Measurements from ENCODE around the gene KIT.

The KIT gene

DNA sequence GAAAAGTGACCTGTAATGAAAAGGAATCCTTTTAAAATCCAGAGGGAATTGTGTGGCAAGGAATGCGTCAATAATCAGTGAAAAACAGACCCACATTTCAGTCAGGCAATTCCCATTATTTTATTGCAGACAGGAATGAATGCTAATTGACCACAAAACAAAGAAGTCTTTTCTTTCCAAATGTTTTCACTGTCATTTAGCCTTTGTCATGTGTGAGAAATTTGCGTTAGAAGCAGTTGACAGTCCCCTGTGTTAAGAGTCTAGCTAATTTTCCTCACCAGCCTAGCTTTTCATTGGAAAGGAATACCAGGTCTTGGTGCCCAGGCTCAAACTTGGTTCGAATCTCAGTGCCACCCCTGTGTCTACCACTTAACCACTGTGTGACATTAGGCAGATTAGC, 83.4 kb downstream of the KIT start:
- DNase-seq: no peak
- intact Hi-C loops (cut with DNase I): no loop called here

DNA sequence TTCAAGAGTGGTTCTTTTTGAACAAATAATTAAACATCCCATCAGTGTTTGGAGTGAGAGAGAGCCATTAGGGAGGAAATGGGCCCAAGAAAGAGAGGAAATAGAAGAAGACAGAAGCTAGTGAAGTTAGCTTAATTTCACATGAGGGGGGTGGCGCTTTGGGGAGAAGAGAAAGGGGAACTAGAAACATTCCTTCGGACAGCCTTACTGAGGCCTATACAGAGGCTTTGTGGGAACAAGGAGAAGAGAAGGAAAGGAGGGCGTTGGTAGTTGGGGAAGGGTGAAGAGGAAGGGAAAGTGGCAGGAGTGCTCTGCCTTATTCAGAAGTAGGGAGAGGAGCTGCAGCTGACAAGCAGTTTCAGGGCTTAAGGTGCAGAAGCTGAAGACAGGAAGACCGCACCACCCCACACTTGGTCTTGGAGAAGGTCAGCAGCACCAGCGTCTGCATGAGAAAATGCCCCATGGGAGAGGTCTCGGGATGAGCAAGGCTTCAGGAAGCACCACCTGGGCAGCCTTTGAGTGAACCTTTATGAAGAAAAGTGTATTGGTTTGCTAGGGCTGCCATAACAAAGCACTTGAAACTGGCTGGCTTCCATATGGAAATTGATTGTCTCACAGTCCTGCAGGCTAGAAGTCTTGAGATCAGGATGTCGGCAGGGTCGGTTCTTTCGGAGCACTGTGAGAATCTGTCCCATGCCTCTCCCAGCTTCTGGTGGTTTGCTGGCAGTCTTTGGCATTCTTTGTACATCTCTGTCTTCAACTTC, 85.1 kb downstream of the KIT start:
- intact Hi-C loops (cut with DNase I): no loop called here
- no peak for DNase-seq

DNA sequence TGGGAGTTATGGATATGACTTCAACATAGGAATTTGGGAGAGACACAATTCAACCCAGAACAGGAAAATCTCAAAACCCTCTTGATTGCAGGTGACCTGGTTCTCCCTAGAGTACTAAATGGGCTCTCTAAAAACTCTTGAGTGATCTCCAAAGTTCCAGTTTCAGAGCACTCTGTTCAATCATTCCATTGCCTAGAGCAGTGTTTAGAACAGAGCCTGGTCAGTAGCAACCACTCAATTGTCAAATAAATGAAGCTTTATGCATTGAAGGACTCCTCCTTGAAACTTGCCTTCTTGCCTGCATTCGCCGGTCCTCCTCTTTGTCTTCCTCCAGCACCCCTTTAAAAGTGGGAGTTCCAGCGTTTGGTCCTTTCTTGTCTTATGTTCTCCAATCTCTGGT, 85.8 kb downstream of the KIT start:
- DNase-seq: no peak
- intact Hi-C loops (cut with DNase I): no loop called here

GRCh38 chr4:54744487-54744886, 86.7 kb downstream of the KIT start:
- intact Hi-C loops (cut with DNase I): no loop called here

DNA sequence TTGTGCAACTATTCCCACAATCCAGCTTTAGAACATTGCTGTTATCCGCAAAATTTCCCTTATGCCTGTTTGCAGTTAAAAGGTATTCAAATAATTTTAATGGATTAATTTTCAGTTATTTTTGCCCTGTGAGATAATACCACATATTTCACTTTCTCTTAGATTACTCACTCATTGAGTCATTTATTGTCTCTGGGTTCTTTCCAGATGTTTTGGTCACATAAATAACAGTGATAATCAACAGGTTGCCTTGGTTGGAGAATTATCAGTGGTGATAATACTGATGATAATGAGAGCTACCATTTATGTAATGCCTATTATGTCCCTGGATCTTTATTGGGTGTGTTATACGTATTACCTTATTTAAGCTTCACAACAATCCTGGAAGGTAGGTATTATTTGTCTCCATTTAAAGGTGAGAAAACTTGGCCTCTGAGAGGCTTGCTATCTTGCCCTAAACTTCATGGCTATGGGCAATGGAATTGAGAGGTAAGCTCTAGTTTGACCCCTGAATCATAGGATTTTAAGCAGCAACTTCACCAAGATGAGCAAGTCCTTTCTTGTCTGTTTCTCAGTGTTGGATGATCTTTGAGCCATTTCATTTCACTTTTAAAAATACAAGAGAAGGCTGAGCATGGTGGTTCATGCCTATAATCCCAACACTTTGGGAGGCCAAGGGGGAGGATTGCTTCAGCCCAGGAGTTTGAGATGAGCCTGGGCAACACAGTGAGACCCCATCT, 87.4 kb downstream of the KIT start:
- intact Hi-C loops (cut with DNase I): no loop called here
- no peak for DNase-seq

More at GRCh38 chr4:54744487-54744886, 86.7 kb downstream of the KIT start:
- no peak for DNase-seq

GRCh38 chr4:54746218-54746617, 88.5 kb downstream of the KIT start:
- intact Hi-C loops (cut with DNase I): no loop called here
- DNase-seq: no peak

GRCh38 chr4:54750341-54750740, 92.6 kb downstream of the KIT start:
- DNase-seq: no peak
- intact Hi-C loops (cut with DNase I): no loop called here

DNA sequence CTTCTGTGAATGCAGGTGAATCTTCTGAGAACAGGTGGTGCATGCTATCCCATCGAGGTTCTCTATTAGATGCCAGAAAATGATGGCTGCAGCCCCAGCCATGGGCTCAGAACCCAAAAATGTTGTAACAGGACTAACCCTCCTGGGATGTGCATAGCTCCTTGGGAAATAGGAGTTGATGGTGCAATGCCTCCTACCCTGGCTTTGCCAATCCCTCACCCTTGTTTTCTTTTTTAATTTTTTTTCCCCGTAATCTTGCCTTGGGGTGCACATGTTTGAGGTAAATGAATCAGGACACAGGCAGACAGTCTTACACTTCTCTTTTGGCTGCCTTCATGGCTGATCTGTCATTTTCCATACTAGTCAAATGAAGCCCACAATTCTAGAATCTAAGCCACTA, 96.6 kb downstream of the KIT start:
- intact Hi-C loops (cut with DNase I): no loop called here

GRCh38 chr4:54764476-54764875, 106.7 kb downstream of the KIT start:
- intact Hi-C loops (cut with DNase I): no loop called here
- no peak for DNase-seq

More for the DNA sequence above, 96.6 kb downstream of the KIT start:
- DNase-seq: no peak

- no peak for DNase-seq
- intact Hi-C loops (cut with DNase I): no loop called here
These were observed 109.6 kb downstream of the KIT start for GRCh38 chr4:54767376-54767775.

GRCh38 chr4:54773022-54773421, 115.3 kb downstream of the KIT start:
- intact Hi-C loops (cut with DNase I): no loop called here
- no peak for DNase-seq

DNA sequence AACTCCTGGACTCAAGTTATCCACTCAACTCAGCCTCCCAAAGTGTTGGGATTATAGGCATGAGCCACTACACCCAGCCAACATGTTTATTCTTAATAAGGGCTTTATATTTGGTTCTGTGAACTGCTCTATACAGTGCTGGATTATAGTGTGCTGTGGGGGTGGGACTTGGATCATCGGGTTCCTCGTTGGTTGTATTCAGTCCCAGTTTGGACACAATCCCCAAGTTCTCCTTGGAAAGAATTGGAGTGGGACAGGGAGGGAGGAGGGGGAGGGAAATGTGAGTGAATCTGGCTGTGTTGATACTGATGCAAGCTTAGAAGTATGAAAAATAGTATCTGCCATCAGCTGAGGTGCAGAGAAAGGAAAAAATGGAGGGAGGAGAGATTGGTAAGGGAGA, 121.3 kb downstream of the KIT start:
- no peak for DNase-seq

GRCh38 chr4:54779476-54780148, 121.9 kb downstream of the KIT start:
- DNase-seq: no peak
- intact Hi-C loops (cut with DNase I): no loop called here

More for the DNA sequence above, 121.3 kb downstream of the KIT start:
- intact Hi-C loops (cut with DNase I): no loop called here

- no peak for DNase-seq
- intact Hi-C loops (cut with DNase I): no loop called here
These were observed 122.4 kb downstream of the KIT start for GRCh38 chr4:54780149-54780495.

DNA sequence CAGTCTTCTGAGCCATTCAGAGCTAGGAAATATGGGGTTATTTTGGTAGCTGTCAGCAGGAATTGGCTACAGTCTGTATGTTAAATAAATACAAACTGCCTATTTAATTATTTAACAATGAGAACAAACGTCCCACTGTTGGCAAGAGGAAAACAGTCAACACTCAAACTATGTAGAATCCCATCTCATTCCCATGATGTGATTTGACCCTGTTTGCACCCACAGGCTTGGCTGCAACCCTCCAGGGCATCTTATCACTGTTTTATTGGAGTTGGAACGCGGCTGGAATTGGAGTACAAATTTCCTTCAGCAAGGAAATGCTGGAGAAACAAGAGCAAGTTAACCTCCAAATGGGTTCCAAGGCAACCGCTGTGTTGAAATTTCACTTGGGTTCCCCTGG, 124.0 kb downstream of the KIT start:
- intact Hi-C loops (cut with DNase I): no loop called here
- DNase-seq: peak in 1 of 10 donors; percentile 43

- intact Hi-C loops (cut with DNase I): no loop called here
- DNase-seq: peak in 1 of 10 donors; percentile 67
These were observed 125.8 kb downstream of the KIT start for GRCh38 chr4:54783402-54784110.

GRCh38 chr4:54784161-54784671, 126.5 kb downstream of the KIT start:
- DNase-seq: peak; percentile 57 to 94 (median 72)
- intact Hi-C loops (cut with DNase I): no loop called here
